Measurements from ENCODE around the gene MAP3K5.

The MAP3K5 gene

GRCh38 chr6:136571496-136571895 lies 220.8 kb downstream of the MAP3K5 start:
- TF ChIP-seq CTCF (conservative IDR thresholded peaks at IDR 0.05; ENCODE audit: low read length): no peak
- no peak for DNase-seq (ENCODE audit: low read depth)
- H3K4me3 ChIP-seq (ENCODE audit: low read length): no peak overlapping the region

GRCh38 chr6:136571065-136571464 lies 221.2 kb downstream of the MAP3K5 start:
- no peak for TF ChIP-seq CTCF (conservative IDR thresholded peaks at IDR 0.05; ENCODE audit: low read length)
- no peak for DNase-seq (ENCODE audit: low read depth)
- H3K4me3 ChIP-seq (ENCODE audit: low read length): no peak overlapping the region

- DNase-seq (ENCODE audit: low read depth): no peak
- no peak for TF ChIP-seq CTCF (conservative IDR thresholded peaks at IDR 0.05; ENCODE audit: low read length)
- no peak overlapping the region for H3K4me3 ChIP-seq (ENCODE audit: low read length)
These were observed 224.1 kb downstream of the MAP3K5 start for GRCh38 chr6:136568129-136568528.

- H3K4me3 ChIP-seq (ENCODE audit: low read length): no peak overlapping the region
- no peak for DNase-seq (ENCODE audit: low read depth)
- TF ChIP-seq CTCF (conservative IDR thresholded peaks at IDR 0.05; ENCODE audit: low read length): no peak
These were observed 224.6 kb downstream of the MAP3K5 start for GRCh38 chr6:136567688-136568087.

GRCh38 chr6:136566851-136567250 lies 225.4 kb downstream of the MAP3K5 start:
- H3K4me3 ChIP-seq (ENCODE audit: low read length): no peak overlapping the region
- DNase-seq (ENCODE audit: low read depth): no peak
- TF ChIP-seq CTCF (conservative IDR thresholded peaks at IDR 0.05; ENCODE audit: low read length): no peak

GRCh38 chr6:136566007-136566487 lies 226.2 kb downstream of the MAP3K5 start:
- DNase-seq (ENCODE audit: low read depth): no peak
- no peak overlapping the region for H3K4me3 ChIP-seq (ENCODE audit: low read length)
- no peak for TF ChIP-seq CTCF (conservative IDR thresholded peaks at IDR 0.05; ENCODE audit: low read length)

- no peak for DNase-seq (ENCODE audit: low read depth)
- TF ChIP-seq CTCF (conservative IDR thresholded peaks at IDR 0.05; ENCODE audit: low read length): no peak
- H3K4me3 ChIP-seq (ENCODE audit: low read length): no peak overlapping the region
These were observed 228.1 kb downstream of the MAP3K5 start for GRCh38 chr6:136564180-136564579.
